Kidney epithelial cell (primary cell): Measurements from ENCODE around the gene SNAP23. TPM values are rescaled to one million over a fixed set of nuclear protein-coding genes. Genes with fewer than 3 reads are reported as not detected.
A peak's percentile ranks its signal among the peaks of the same experiment; 100 is the strongest.

ENCODE experiments used
- DNase-seq: peaks from one replicate; pipeline ENCODE4 v3.0.0-alpha.2; 2010; ENCODE audit warnings: low read depth
- H3K27me3 ChIP-seq: 2 replicates; pipeline ENCODE4 v1.6.0; 2011; ENCODE audit warnings: low read length; ENCODE audit not compliant: control insufficient read depth, insufficient read depth
- H3K36me3 ChIP-seq: 2 replicates; pipeline ENCODE4 v1.5.1; 2011; ENCODE audit warnings: low read length; ENCODE audit not compliant: control insufficient read depth, insufficient read depth
- H3K4me3 ChIP-seq: 2 replicates; pipeline ENCODE4 v1.5.1; 2011; ENCODE audit warnings: low read depth, mild to moderate bottlenecking, control low read depth, low read length
- total RNA-seq: library from RNA; depleted of rRNA; stranded (reverse); fragments of >200 nt; gene quantifications from 2 replicates; pipeline ENCODE4 v1.2.3, GENCODE V29; 2015
- TF ChIP-seq, protein P1 (sequence below): IDR thresholded peaks from 2 replicates; pipeline ENCODE4 v1.5.1; 2011; ENCODE audit warnings: mild to moderate bottlenecking, moderate library complexity, low read length, control low read depth, inconsistent platforms; ENCODE audit not compliant: insufficient read depth, poor library complexity, severe bottlenecking

SNAP23 gene
- total RNA-seq, 1 donor from 2014 or later, result 71.5 TPM

DNA sequence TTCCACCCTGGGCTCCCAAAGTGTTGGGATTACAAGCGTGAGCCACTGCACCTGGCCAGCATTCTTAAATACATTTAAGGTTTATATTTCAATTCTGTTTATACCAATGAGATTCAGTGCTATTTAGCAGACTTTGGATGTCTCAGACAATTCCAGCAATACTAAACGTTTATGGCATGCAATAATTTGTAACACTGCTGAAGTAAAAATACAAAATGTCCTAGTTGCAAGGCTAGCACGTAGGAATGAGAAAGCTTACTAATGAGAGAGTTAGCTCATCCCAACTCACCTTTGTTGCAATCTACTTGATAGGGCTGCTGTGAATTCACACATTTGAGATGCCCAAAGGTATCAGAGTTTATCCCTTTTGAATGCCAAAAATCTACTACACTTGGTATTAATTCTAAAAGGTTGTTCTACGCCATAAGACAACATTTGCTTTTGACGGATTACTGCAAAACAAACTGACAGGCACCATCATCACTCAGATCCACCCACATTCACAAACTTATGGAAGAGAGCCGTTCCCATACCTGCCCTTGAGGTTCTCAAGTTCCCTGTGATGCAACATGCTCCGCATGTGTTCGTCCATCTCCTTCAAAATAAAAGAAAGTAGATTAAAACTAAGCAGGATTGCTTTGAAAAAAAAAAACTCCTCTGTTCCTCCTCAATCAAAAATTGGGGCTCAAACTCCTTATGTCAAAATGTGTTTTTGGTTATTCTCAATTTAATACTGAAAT, 29.7 kb upstream of the SNAP23 start:
- TF ChIP-seq, protein P1, sequence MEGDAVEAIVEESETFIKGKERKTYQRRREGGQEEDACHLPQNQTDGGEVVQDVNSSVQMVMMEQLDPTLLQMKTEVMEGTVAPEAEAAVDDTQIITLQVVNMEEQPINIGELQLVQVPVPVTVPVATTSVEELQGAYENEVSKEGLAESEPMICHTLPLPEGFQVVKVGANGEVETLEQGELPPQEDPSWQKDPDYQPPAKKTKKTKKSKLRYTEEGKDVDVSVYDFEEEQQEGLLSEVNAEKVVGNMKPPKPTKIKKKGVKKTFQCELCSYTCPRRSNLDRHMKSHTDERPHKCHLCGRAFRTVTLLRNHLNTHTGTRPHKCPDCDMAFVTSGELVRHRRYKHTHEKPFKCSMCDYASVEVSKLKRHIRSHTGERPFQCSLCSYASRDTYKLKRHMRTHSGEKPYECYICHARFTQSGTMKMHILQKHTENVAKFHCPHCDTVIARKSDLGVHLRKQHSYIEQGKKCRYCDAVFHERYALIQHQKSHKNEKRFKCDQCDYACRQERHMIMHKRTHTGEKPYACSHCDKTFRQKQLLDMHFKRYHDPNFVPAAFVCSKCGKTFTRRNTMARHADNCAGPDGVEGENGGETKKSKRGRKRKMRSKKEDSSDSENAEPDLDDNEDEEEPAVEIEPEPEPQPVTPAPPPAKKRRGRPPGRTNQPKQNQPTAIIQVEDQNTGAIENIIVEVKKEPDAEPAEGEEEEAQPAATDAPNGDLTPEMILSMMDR, result no peak
- Histone ChIP-seq H3K36me3 (no peaks in the 10 kb centered on the region), H3K27me3 (no peaks in the 10 kb centered on the region), H3K4me3 (no peak overlapping the region)
- no peak for DNase-seq

DNA sequence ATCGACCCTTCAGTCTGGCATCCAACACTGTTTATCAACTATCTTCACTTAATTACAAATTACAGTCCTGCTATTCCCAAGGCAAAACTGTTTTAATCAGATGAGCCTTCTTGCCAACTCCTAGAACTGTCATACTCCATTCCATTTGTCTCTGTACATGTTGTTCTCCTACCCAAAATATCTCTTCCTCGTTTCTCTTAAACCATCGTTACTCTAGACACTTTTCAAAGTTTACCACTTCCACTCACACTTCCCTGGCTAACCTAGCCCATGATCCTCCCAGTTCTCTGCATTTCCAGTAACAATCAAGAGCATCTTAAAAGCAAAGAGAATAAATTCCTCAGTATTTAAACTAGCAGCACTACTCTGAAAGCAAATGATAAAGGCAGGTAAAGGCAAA, 24.4 kb upstream of the SNAP23 start:
- no peaks in the 10 kb centered on the region for H3K27me3 ChIP-seq
- DNase-seq, result no peak
- TF ChIP-seq, protein P1, result no peak
- no peaks in the 10 kb centered on the region for H3K36me3 ChIP-seq
- no peak overlapping the region for H3K4me3 ChIP-seq

DNA sequence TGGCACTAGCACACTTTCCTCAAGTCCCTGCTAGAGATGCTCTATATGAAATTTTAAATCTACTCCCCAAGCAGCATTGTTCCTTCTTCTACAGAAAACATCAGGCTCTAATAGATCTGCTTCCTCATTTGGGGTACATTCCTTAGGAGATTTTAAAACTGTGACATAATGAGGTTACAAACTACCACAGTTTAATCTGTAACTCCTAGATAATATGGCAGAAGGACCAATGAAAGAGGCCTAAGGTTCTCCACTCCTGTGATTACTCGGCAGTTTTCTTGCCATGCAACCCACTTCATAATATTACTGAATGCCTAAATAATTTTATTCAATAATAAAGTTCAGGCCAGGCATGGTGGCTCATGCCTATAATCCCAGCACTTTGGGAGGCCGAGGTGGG, 20.6 kb upstream of the SNAP23 start:
- Histone ChIP-seq H3K27me3 (no peaks in the 10 kb centered on the region), H3K4me3 (no peak overlapping the region), H3K36me3 (no peaks in the 10 kb centered on the region)
- no peak for DNase-seq
- TF ChIP-seq, protein P1, result no peak

DNA sequence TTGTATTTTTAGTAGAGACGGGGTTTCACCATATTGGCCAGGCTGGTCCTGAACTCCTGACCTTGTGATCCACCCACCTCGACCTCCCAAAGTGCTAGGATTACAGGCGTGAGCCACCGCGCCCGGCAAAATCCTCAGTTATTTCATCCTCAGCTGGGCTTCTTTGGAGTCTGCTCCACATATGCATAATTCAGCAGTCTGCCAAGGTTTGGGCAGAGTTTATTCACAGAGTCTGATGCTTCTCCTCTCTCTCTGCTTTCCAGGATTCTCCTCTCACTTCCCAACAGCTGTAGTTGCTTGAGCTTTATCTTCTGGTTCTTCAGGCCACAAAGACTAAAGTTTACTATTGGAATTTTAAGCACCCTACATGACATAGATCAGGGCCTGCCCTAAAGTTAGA, 12.7 kb upstream of the SNAP23 start:
- no peak overlapping the region for H3K4me3 ChIP-seq
- no peaks in the 10 kb centered on the region for H3K27me3 ChIP-seq
- TF ChIP-seq, protein P1, result no peak
- no peak for DNase-seq
- H3K36me3 ChIP-seq, result peaks cover 2% of the 10 kb centered on the region

DNA sequence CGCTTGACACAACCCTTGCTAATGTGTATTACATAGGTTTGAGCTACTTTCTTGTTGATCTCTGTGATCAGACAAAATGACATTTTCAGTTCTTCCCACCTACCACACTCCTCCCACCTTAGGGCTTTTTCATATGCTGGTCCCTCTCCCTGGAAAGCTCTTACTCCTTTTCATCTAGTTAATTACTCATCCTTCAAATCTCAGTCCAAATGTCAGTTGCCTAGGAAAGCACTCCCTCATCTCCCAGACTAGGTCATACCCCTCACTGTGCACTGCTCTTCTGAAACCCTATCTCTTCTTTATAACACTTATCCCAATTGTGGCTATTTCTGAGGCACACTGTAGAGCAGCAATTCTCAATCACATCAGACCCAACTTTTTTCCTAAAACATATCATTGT, 11.8 kb upstream of the SNAP23 start:
- TF ChIP-seq, protein P1, result no peak
- Histone ChIP-seq H3K4me3 (no peak overlapping the region), H3K36me3 (peaks cover 2% of the 10 kb centered on the region), H3K27me3 (no peaks in the 10 kb centered on the region)
- DNase-seq, result no peak

DNA sequence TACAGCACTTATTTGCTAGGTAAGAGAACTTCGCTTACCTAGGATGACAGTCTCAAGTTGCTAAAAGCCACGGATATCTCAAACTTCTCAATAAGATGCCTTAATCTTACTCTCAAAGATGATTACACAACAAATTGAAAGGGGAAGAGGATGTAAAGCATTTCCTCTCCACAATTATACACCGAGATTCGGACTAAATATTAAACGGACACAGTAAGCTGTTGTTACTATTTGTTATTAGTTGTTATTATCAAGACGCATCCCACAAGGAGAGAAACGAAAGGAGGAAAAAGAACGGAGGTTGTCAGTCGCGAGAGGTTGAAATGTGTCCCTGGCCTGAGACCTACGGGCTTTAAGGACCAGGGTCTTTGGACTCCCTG, 5.2 kb upstream of the SNAP23 start:
- H3K4me3 ChIP-seq, result peak overlapping the region; percentile 85
- TF ChIP-seq, protein P1, result no peak
- no peaks in the 10 kb centered on the region for H3K27me3 ChIP-seq
- DNase-seq, result no peak
- no peaks in the 10 kb centered on the region for H3K36me3 ChIP-seq
